PFSK-1 (cell line): ENCODE data around the gene CA12.

Experiments
- REST ChIP-seq, 2 experiments: IDR thresholded peaks; 2 replicates each; pipeline versions ENCODE4 v1.6.1 to v1.8.0; 2011 to 2012; ENCODE audit warnings: low read depth in 2 of 2, low read length in 2 of 2, control low read depth in 1 of 2, inconsistent platforms in 1 of 2, mild to moderate bottlenecking in 1 of 2, moderate library complexity in 1 of 2; ENCODE audit not compliant: insufficient read depth in 1 of 2
- SIN3A ChIP-seq: IDR thresholded peaks from 2 replicates; pipeline ENCODE4 v1.6.1; 2012; ENCODE audit warnings: mild to moderate bottlenecking, low read length, moderate library complexity, borderline replicate concordance; ENCODE audit not compliant: insufficient read depth

GRCh38 chr15:63402498-63403253 is 21.0 kb upstream of the CA12 start:
- TF ChIP-seq REST (IDR thresholded peaks at IDR 0.05; ENCODE audit: insufficient read depth in 1 of 2, low read depth in 2 of 2, low read length in 2 of 2) = no peak
- TF ChIP-seq SIN3A = no peak
